ENCODE data around the gene ATG10. TPM values are rescaled to one million over a fixed set of nuclear protein-coding genes. Genes with fewer than 3 reads are reported as not detected.
A peak's percentile ranks its signal among the peaks of the same experiment; 100 is the strongest.

ATG10 gene
- total and polyA plus RNA-seq, 2 of the 13 experiments (the other 11 are each of a cell fraction or from before 2014, with no cell fraction given) = 2.0 to 5.7 TPM

GRCh38 chr5:82277987-82278710 lies 306.3 kb downstream of the ATG10 start, which contains the start of gene RPS23 (continued):
- TF ChIP-seq ARHGAP35 (CRISPR knock-in tag; IDR thresholded peaks at IDR 0.05; ENCODE audit: borderline replicate concordance) (no peak; the same call in 1 of the 2 replicates), ZBTB2 (CRISPR knock-in tag; IDR thresholded peaks at IDR 0.05; ENCODE audit: low read depth) (no peak), KIAA2018 (CRISPR knock-in tag; IDR thresholded peaks at IDR 0.05; ENCODE audit: borderline replicate concordance) (no peak), SMYD3 (CRISPR knock-in tag; IDR thresholded peaks at IDR 0.05) (no peak), ETS1 (CRISPR knock-in tag; IDR thresholded peaks at IDR 0.05) (peak; percentile 91; the same call in 1 of the 2 replicates), SNAPC2 (CRISPR knock-in tag; IDR thresholded peaks at IDR 0.05) (no peak; the same call in 1 of the 2 replicates), ZNF781 (CRISPR knock-in tag; IDR thresholded peaks at IDR 0.05; ENCODE audit: borderline replicate concordance, not compliant biosample characterization) (no peak), E2F5 (CRISPR knock-in tag; conservative IDR thresholded peaks at IDR 0.05) (no peak), ZFP1 (CRISPR knock-in tag; IDR thresholded peaks at IDR 0.05) (no peak; the same call in 1 of the 2 replicates), ZNF350 (CRISPR knock-in tag; IDR thresholded peaks at IDR 0.05; ENCODE audit: borderline replicate concordance, low read depth) (peak; percentile 71), PAWR (CRISPR knock-in tag; IDR thresholded peaks at IDR 0.05; ENCODE audit: borderline replicate concordance) (no peak), ZNF451 (CRISPR knock-in tag; IDR thresholded peaks at IDR 0.05) (peak; percentile 69; the same call in 1 of the 2 replicates), ZNF160 (CRISPR knock-in tag; IDR thresholded peaks at IDR 0.05) (no peak), MXD1 (CRISPR knock-in tag; IDR thresholded peaks at IDR 0.05) (peak; percentile 90; the same call in 1 of the 2 replicates), ZNF605 (CRISPR knock-in tag; IDR thresholded peaks at IDR 0.05) (peak; percentile 71), MAF1 (CRISPR knock-in tag; IDR thresholded peaks at IDR 0.05; ENCODE audit: borderline replicate concordance) (peak; percentile 86; the same call in 1 of the 2 replicates)
